Smooth muscle cell of the coronary artery (primary cell): ENCODE measurements around the gene PGA3. TPM values are rescaled to one million over a fixed set of nuclear protein-coding genes. Genes with fewer than 3 reads are reported as not detected.

Source experiments
- total RNA-seq: library from RNA; depleted of rRNA; stranded (reverse); fragments of >200 nt; gene quantifications from 2 replicates; pipeline ENCODE4 v1.2.3, GENCODE V29; 2014; ENCODE audit warnings: low replicate concordance

PGA3 gene
- total RNA-seq = 2.8 TPM in 1 of 2 replicates, not detected in the other

DNA sequence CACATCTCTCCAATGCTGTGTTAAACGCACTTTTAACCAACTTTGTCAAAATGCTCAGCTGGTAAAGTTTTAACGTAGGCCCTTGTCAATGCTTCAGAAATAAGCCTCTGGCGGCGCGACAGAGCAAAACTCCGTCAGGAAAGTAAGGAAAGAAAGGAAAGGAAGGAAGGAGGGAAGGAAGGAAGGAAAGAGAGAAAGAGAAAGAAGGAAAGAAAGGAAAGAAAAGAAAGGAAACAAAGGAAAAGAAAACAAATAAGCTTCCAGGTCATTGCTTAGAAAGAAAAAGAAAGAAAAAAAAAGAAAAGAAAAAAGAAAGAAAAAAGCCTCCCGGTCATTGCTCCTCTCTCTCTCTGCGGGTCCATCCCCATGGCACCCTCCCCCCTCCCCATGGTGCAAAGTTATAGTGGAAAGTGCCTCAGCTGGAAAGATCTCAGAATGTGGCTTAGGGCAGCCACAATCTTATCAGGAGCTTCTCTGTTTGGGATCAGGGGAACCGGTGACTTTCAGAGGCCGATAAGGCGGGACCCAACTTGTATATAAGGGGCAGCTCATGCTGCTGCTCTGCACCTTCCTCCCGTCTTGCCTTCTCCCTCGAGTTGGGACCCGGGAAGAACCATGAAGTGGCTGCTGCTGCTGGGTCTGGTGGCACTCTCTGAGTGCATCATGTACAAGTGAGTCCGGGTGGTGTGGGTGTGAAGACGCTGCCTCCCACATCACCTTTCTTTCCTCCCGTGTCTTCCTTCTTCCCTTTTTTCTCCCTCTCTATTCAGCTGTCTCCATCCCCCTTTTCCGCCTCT, at the start of gene PGA3:
PGA3 (plus strand) TSS at position 566 of the 797 bp plus-strand sequence; CDS start at position 616, 50 bp downstream.

DNA sequence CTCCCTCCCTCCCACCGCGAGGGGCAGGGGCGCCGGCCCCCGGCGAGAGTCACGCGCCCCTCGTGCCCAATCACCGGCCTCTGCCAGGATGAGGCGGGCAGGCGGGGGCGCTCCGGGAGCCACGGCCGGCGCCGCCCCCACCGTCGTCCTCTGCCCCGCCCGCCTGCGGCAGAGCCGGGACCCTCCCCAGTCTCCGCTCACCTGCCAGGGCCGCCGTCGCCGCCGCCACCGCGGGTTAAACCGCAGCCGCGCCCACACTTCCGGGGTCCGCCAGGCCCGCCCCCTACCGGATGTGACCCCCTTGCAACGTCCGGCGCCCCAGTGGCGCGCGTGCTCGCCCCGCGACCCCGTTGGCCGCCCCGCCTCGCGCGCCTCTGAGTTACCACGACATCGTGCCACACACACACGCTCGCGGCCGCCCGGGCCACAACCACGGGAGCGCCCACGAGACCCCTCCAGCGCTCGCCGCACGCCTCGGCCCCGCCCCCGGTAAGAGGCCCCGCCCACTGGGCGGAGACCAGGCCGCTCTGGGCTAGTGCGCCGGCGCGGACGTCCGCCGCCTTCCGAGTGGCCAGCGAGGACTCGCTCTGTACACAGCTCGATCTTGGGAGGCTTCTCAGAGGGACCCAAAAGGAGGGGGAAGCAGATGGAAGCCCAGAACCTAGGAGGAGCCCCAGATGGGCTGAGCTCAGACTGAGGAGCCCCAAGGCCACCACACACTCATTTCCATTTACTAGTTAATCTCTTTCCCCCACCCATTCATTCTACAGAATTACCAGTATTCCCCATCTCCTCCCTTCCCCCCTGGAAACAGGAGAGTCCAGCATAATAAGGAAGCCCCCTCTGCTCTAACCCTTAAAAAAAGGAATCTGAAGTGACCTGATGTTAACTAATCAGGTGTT, 41.9 kb upstream of the PGA3 start, which contains the start of gene VPS37C:
VPS37C (minus strand) TSS at position 237 of the 902 bp plus-strand sequence. CDS start 22,597 bp downstream, outside the sequence.

GRCh38 chr11:61222047-61222446, 18.7 kb downstream of the PGA3 start, which contains the start of gene PGA4:
PGA4 (plus strand) TSS chr11:61222347; CDS start chr11:61222401, 54 bp downstream.

DNA sequence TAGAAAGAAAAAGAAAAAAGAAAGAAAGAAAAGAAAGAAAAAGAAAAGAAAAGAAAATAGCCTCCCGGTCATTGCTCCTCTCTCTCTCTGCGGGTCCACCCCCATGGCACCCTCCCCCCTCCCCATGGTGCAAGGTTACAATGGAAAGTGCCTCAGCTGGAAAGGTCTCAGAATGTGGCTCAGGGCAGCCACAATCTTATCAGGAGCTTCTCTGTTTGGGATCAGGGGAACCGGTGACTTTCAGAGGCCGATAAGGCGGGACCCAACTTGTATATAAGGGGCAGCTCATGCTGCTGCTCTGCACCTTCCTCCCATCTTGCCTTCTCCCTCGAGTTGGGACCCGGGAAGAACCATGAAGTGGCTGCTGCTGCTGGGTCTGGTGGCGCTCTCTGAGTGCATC, 37.6 kb downstream of the PGA3 start, which contains the start of gene PGA5:
PGA5 (plus strand) TSS at position 301 of the 400 bp plus-strand sequence; CDS start at position 353, 52 bp downstream.

Other genes starting within 250 kb of the PGA3 start
- not detected in 2 replicates for gene CD6, start 231.8 kb upstream of the PGA3 start, total RNA-seq
- not detected in 2 replicates for gene CD5, start 101.0 kb upstream of the PGA3 start, total RNA-seq
- 4.2 and 4.8 TPM in 2 replicates for gene VPS37C, start 42.1 kb upstream of the PGA3 start, total RNA-seq
- 0.59 TPM in 1 of 2 replicates, not detected in the other for gene PGA4, start 18.8 kb downstream of the PGA3 start, total RNA-seq
- 1.1 TPM in 1 of 2 replicates, not detected in the other for gene PGA5, start 37.7 kb downstream of the PGA3 start, total RNA-seq
- 0.38 and 3.3 TPM in 2 replicates for gene VWCE, start 91.8 kb downstream of the PGA3 start, total RNA-seq
- gene DDB1, start 129.6 kb downstream of the PGA3 start, total RNA-seq = 299 and 506 TPM in 2 replicates
- gene TKFC, start 129.7 kb downstream of the PGA3 start, total RNA-seq = 10.3 and 21.0 TPM in 2 replicates
- gene CYB561A3, start 158.4 kb downstream of the PGA3 start, total RNA-seq = 28.0 and 105 TPM in 2 replicates
- gene TMEM138, start 158.9 kb downstream of the PGA3 start, total RNA-seq = 10.4 and 26.0 TPM in 2 replicates
- 10.4 and 10.6 TPM in 2 replicates for gene TMEM216, start 189.1 kb downstream of the PGA3 start, total RNA-seq
- 8.8 and 12.2 TPM in 2 replicates for gene CPSF7, start 226.5 kb downstream of the PGA3 start, total RNA-seq
- 23.6 and 43.7 TPM in 2 replicates for gene SDHAF2, start 226.6 kb downstream of the PGA3 start, total RNA-seq